KOPT-K1 (cell line): Measurements from ENCODE around the gene RAD51.

Experiments
- H3K27ac ChIP-seq: fragments of 200-600 bp; sonication (generic); 2 replicates; pipeline ENCODE4 v1.5.1; 2016; ENCODE audit warnings: antibody characterized with exemption, mild to moderate bottlenecking, low read depth, low read length; ENCODE audit not compliant: poor library complexity, severe bottlenecking
- H3K36me3 ChIP-seq: fragments of 200-600 bp; sonication (generic); 2 replicates; pipeline ENCODE4 v1.5.1; 2017; ENCODE audit warnings: antibody characterized with exemption, mild to moderate bottlenecking, low read length, moderate library complexity; ENCODE audit not compliant: insufficient read depth
- H3K9me3 ChIP-seq: fragments of 200-600 bp; sonication (generic); 2 replicates; pipeline ENCODE4 v1.5.1; 2017; ENCODE audit warnings: antibody characterized with exemption, low read length, mild to moderate bottlenecking; ENCODE audit not compliant: insufficient read depth, poor library complexity, severe bottlenecking

The RAD51 gene

GRCh38 chr15:40775007-40775406, 80.0 kb downstream of the RAD51 start:
- Histone ChIP-seq H3K36me3 (peaks cover 61% of the 10 kb centered on the region; the same call in 1 of the 2 replicates), H3K27ac (no peak overlapping the region), H3K9me3 (no peaks in the 10 kb centered on the region)

- Histone ChIP-seq H3K36me3 (peaks cover 61% of the 10 kb centered on the region; the same call in 1 of the 2 replicates), H3K27ac (peak overlapping the region; percentile 31), H3K9me3 (no peaks in the 10 kb centered on the region)
Measured at GRCh38 chr15:40775740-40776536, 81.0 kb downstream of the RAD51 start.

- peaks cover 60% of the 10 kb centered on the region; the same call in 1 of the 2 replicates for H3K36me3 ChIP-seq
- H3K27ac ChIP-seq = peak overlapping the region; percentile 31
- no peaks in the 10 kb centered on the region for H3K9me3 ChIP-seq
Measured at GRCh38 chr15:40776537-40777141, 81.7 kb downstream of the RAD51 start.
